Measurements from ENCODE around the gene OR51B5. TPM values are rescaled to one million over a fixed set of nuclear protein-coding genes. Genes with fewer than 3 reads are reported as not detected.

OR51B5 gene
- total RNA-seq, 1 donor from 2014 or later: not detected

DNA sequence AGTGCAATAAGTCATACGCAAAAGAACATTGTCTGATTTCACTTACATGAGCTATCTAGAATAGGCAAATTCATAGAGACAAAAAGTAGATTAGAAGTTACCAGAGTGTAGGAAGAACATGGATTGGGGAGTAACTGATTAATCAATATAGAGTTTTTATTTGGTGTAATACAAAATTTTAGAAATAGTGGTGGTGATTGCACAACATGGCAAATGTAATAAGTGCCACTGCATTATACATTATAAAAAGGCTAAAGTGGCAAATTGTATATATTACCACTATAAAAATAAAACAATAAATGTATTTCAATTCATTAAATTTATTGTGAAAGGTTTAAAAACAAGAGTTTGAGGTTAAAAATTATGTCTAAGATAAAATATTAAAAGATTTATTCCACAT, 32.9 kb downstream of the OR51B5 start:
- no peaks in the 10 kb centered on the region for H3K36me3 Mint-ChIP-seq
- Histone ChIP-seq H3K9ac (no peak overlapping the region), H3K4me2 (no peak overlapping the region), H3K27me3 (no peaks in the 10 kb centered on the region), H4K20me1 (ENCODE audit: low read depth) (no peaks in the 10 kb centered on the region), H3K79me2 (ENCODE audit: low read depth) (no peaks in the 10 kb centered on the region), H3K27ac (no peak overlapping the region), H3K9me3 (ENCODE audit: low read depth) (no peaks in the 10 kb centered on the region), H3K36me3 (no peaks in the 10 kb centered on the region), H2AFZ (replicated peaks) (no peak overlapping the region), H3F3A (ENCODE audit: low read depth) (no peaks in the 10 kb centered on the region), H3K4me1 (no peaks in the 10 kb centered on the region), H3K4me3 (no peak overlapping the region)
- H3K4me1 Mint-ChIP-seq: no peaks in the 10 kb centered on the region
- TF ChIP-seq EZH2phosphoT487 (IDR thresholded peaks at IDR 0.05): no peak
- TF ChIP-seq, protein P1, sequence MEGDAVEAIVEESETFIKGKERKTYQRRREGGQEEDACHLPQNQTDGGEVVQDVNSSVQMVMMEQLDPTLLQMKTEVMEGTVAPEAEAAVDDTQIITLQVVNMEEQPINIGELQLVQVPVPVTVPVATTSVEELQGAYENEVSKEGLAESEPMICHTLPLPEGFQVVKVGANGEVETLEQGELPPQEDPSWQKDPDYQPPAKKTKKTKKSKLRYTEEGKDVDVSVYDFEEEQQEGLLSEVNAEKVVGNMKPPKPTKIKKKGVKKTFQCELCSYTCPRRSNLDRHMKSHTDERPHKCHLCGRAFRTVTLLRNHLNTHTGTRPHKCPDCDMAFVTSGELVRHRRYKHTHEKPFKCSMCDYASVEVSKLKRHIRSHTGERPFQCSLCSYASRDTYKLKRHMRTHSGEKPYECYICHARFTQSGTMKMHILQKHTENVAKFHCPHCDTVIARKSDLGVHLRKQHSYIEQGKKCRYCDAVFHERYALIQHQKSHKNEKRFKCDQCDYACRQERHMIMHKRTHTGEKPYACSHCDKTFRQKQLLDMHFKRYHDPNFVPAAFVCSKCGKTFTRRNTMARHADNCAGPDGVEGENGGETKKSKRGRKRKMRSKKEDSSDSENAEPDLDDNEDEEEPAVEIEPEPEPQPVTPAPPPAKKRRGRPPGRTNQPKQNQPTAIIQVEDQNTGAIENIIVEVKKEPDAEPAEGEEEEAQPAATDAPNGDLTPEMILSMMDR (IDR thresholded peaks at IDR 0.05): no peak
- no peak for TF ChIP-seq EZH2 (IDR thresholded peaks at IDR 0.05)
- H3K9me3 Mint-ChIP-seq: no peaks in the 10 kb centered on the region
- no peak overlapping the region for H3K27ac Mint-ChIP-seq
- no peak for DNase-seq (ENCODE audit: low spot score)
- no peak overlapping the region for H3K4me3 Mint-ChIP-seq
- H3K27me3 Mint-ChIP-seq (ENCODE audit: insufficient read depth, low read depth): no peaks in the 10 kb centered on the region

DNA sequence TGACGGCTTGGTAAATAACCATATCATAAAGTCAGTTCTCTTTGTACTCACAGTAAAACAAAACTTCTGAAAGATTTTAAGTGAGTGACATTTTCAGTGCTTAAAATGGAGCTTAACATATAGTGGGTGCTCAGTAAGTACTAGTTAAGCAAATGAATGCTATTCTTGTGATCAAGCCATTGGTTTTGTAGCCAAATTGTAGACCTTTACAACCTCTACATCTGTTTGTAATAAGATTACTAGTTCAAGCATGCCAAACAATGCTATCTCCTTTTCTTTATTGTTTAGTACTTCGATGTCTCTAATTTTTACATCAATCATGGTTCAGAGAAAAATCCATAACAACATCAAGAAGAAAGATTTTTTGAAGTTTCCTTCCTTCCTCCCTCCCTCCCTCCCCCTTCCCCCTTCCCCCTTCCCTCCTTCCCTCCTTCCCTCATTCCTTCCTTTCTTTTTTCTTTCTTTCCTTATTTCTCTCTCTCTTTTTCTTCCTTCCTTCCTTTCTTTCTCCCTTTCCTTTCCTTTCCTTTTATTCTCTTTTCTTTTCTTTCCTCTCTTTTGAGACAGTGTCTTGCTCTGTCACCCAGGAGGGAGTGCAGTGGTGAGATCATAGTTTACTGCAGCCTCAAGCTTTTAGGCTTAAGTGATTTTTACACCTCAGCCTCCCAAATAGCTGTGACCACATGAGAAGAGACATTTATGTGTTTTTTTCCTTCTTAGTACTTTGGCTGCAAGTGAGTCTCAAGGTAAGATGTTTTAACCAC, 35.9 kb downstream of the OR51B5 start:
- Mint-ChIP-seq H3K4me3 (no peak overlapping the region), H3K27ac (no peak overlapping the region), H3K4me1 (no peaks in the 10 kb centered on the region), H3K27me3 (ENCODE audit: insufficient read depth, low read depth) (no peaks in the 10 kb centered on the region), H3K36me3 (no peaks in the 10 kb centered on the region), H3K9me3 (no peaks in the 10 kb centered on the region)
- no peak overlapping the region for H3K4me3 ChIP-seq
- no peak overlapping the region for H3K4me2 ChIP-seq
- H3K9me3 ChIP-seq (ENCODE audit: low read depth): no peaks in the 10 kb centered on the region
- H3K27ac ChIP-seq: no peak overlapping the region
- no peaks in the 10 kb centered on the region for H4K20me1 ChIP-seq (ENCODE audit: low read depth)
- TF ChIP-seq EZH2 (IDR thresholded peaks at IDR 0.05) (no peak), EZH2phosphoT487 (IDR thresholded peaks at IDR 0.05) (no peak)
- TF ChIP-seq, protein P1 (IDR thresholded peaks at IDR 0.05): no peak
- H3K4me1 ChIP-seq: no peaks in the 10 kb centered on the region
- H3K36me3 ChIP-seq: no peaks in the 10 kb centered on the region
- no peak overlapping the region for H2AFZ ChIP-seq (replicated peaks)
- H3K9ac ChIP-seq: no peak overlapping the region
- no peak for DNase-seq (ENCODE audit: low spot score)
- no peaks in the 10 kb centered on the region for H3F3A ChIP-seq (ENCODE audit: low read depth)
- H3K27me3 ChIP-seq: no peaks in the 10 kb centered on the region
- H3K79me2 ChIP-seq (ENCODE audit: low read depth): no peaks in the 10 kb centered on the region

DNA sequence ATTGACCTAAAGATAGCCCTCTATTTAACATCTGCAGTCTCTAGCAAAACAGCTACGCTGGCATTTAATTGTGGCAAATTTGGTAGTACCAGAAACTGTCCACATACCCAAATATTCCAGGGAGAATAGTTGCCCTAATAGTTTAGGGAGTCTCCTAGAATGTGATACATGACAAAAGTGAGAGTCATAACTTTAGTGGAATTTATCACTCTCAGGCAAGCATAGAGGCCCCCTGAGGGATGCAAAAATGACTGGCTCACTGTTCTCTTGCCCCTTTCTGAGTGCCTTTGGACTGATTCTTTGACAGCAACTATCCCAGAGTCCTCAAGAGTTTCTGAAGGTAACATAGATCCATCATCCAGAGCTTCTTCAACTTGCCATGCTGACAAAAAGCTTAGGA, 39.3 kb downstream of the OR51B5 start:
- Histone ChIP-seq H3K9me3 (ENCODE audit: low read depth) (no peaks in the 10 kb centered on the region), H3K9ac (no peak overlapping the region), H3K27me3 (no peaks in the 10 kb centered on the region), H3K36me3 (no peaks in the 10 kb centered on the region), H3K4me1 (no peaks in the 10 kb centered on the region), H3K79me2 (ENCODE audit: low read depth) (no peaks in the 10 kb centered on the region), H3K4me2 (no peak overlapping the region), H3F3A (ENCODE audit: low read depth) (no peaks in the 10 kb centered on the region), H2AFZ (replicated peaks) (no peak overlapping the region), H3K4me3 (no peak overlapping the region), H4K20me1 (ENCODE audit: low read depth) (no peaks in the 10 kb centered on the region), H3K27ac (no peak overlapping the region)
- H3K27me3 Mint-ChIP-seq (ENCODE audit: insufficient read depth, low read depth): no peaks in the 10 kb centered on the region
- H3K4me1 Mint-ChIP-seq: no peaks in the 10 kb centered on the region
- no peak overlapping the region for H3K27ac Mint-ChIP-seq
- no peaks in the 10 kb centered on the region for H3K36me3 Mint-ChIP-seq
- no peak for DNase-seq (ENCODE audit: low spot score)
- TF ChIP-seq, protein P1 (IDR thresholded peaks at IDR 0.05): no peak
- TF ChIP-seq EZH2 (IDR thresholded peaks at IDR 0.05): no peak
- TF ChIP-seq EZH2phosphoT487 (IDR thresholded peaks at IDR 0.05): no peak
- no peaks in the 10 kb centered on the region for H3K9me3 Mint-ChIP-seq
- H3K4me3 Mint-ChIP-seq: no peak overlapping the region

All from neural progenitor cell (in vitro differentiated cells).